Umbilical cord (tissue), 2 donors: ENCODE data around the gene ATN1. TPM values are rescaled to one million over a fixed set of nuclear protein-coding genes. Genes with fewer than 3 reads are reported as not detected.

Source experiments
- DNase-seq: peaks from one replicate; pipeline ENCODE4 v3.0.0-alpha.2; 2015; ENCODE audit warnings: low spot score
- total RNA-seq: library from RNA; depleted of rRNA; stranded (reverse); fragments of >200 nt; gene quantifications from one replicate; pipeline ENCODE4 v1.2.3, GENCODE V29; 2014; ENCODE audit warnings: low replicate concordance; ENCODE audit not compliant: insufficient read depth

Gene ATN1
- total RNA-seq, 1 donor from 2014 or later, result 7.9 TPM

- DNase-seq, result peak; percentile 91
Observed at GRCh38 chr12:6925540-6926279, 2.0 kb upstream of the ATN1 start.

- DNase-seq, result no peak
Observed at GRCh38 chr12:6928022-6928702, 403 bp downstream of the ATN1 start.

- DNase-seq, result no peak
Observed at GRCh38 chr12:6928703-6929407, 1.1 kb downstream of the ATN1 start.

GRCh38 chr12:6929466-6930452, 2.0 kb downstream of the ATN1 start:
- no peak for DNase-seq

DNA sequence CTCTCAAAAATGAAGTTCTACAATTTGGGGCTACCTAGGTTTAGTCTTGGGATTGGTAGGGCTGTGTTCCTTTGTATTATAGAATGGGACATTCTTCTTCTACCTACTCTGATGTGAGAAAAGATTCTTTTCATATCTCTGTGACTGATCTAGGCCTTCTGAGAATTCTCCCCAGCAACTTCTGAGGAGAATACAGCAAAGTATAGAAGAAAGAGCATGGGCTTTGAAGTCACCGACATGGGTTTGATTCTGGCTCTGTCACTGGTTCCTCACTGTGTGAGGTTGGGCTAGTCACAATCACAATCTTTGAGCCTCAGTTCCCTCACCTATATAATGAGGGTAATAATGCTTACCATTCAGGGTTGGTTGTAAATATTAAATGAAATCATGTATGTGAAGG, 5.0 kb downstream of the ATN1 start:
- DNase-seq, result no peak

GRCh38 chr12:6934110-6934509, 6.4 kb downstream of the ATN1 start:
- no peak for DNase-seq

DNA sequence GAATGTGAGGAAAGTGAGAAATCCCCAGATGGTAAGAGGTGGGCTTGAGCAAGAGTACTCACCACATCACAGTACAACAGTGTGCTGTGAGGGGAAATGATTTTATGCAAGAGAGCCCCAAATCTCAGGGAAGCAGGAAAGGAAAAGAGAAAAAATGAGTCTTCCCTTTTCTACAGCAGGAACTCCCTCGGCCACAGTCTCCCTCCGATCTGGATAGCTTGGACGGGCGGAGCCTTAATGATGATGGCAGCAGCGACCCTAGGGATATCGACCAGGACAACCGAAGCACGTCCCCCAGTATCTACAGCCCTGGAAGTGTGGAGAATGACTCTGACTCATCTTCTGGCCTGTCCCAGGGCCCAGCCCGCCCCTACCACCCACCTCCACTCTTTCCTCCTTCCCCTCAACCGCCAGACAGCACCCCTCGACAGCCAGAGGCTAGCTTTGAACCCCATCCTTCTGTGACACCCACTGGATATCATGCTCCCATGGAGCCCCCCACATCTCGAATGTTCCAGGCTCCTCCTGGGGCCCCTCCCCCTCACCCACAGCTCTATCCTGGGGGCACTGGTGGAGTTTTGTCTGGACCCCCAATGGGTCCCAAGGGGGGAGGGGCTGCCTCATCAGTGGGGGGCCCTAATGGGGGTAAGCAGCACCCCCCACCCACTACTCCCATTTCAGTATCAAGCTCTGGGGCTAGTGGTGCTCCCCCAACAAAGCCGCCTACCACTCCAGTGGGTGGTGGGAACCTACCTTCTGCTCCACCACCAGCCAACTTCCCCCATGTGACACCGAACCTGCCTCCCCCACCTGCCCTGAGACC, 7.8 kb downstream of the ATN1 start:
- DNase-seq, result no peak

DNA sequence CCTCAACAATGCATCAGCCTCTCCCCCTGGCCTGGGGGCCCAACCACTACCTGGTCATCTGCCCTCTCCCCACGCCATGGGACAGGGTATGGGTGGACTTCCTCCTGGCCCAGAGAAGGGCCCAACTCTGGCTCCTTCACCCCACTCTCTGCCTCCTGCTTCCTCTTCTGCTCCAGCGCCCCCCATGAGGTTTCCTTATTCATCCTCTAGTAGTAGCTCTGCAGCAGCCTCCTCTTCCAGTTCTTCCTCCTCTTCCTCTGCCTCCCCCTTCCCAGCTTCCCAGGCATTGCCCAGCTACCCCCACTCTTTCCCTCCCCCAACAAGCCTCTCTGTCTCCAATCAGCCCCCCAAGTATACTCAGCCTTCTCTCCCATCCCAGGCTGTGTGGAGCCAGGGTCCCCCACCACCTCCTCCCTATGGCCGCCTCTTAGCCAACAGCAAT, 8.5 kb downstream of the ATN1 start:
- no peak for DNase-seq

DNA sequence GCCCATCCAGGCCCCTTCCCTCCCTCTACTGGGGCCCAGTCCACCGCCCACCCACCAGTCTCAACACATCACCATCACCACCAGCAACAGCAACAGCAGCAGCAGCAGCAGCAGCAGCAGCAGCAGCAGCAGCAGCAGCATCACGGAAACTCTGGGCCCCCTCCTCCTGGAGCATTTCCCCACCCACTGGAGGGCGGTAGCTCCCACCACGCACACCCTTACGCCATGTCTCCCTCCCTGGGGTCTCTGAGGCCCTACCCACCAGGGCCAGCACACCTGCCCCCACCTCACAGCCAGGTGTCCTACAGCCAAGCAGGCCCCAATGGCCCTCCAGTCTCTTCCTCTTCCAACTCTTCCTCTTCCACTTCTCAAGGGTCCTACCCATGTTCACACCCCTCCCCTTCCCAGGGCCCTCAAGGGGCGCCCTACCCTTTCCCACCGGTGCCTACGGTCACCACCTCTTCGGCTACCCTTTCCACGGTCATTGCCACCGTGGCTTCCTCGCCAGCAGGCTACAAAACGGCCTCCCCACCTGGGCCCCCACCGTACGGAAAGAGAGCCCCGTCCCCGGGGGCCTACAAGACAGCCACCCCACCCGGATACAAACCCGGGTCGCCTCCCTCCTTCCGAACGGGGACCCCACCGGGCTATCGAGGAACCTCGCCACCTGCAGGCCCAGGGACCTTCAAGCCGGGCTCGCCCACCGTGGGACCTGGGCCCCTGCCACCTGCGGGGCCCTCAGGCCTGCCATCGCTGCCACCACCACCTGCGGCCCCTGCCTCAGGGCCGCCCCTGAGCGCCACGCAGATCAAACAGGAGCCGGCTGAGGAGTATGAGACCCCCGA, 9.1 kb downstream of the ATN1 start:
- DNase-seq, result no peak

DNA sequence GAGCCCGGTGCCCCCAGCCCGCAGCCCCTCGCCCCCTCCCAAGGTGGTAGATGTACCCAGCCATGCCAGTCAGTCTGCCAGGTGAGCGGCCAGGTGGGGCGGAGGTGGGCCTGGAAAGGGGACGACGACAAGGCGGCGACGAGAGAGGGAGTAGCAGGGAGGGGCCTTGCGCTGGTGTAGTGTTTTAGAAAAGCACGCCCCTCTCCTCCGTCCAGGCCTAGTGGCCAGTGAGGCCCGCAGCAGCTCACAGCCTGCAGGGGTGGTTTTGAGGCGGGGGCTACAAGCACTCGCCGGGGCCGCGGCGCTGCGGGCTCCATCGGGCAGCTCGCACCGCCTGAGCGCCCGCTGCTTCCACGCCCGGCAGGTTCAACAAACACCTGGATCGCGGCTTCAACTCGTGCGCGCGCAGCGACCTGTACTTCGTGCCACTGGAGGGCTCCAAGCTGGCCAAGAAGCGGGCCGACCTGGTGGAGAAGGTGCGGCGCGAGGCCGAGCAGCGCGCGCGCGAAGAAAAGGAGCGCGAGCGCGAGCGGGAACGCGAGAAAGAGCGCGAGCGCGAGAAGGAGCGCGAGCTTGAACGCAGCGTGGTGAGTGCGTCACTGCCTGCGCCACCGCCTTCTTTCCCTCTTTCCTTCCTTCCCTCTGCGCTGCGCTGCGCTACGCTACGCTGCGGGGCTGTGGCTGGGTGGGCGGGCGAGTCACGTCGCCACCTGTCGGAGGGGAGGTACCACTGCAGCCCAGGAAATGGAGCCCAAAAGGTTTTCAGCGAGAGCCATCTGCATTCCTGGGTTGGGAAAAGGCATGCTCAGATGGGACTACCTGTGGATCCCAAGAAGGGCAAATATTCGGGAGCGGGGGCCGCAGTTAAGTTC, 10.0 kb downstream of the ATN1 start:
- peak; percentile 97 for DNase-seq

GRCh38 chr12:6938353-6939190, 10.8 kb downstream of the ATN1 start:
- DNase-seq, result no peak

DNA sequence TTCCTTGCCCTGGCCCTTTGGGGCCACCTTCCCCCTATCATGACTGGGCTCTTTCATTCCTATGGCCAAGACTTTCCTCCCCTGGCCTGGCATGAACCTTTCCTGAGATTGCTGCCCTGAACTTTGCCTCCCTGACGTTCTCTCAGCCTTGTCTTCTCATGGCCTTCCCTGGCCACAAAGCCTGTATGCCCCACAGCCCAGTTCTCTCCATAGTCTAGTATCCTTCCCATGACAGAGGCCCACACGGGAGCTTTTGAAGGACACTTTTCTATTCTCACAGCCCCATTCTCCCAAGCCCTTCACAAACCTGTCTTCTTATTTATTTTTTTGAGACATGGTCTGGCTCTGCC, 11.4 kb downstream of the ATN1 start:
- no peak for DNase-seq

GRCh38 chr12:6941267-6941666, 13.5 kb downstream of the ATN1 start:
- no peak for DNase-seq

- DNase-seq, result no peak
Observed at GRCh38 chr12:6941782-6942181, 14.0 kb downstream of the ATN1 start.

GRCh38 chr12:6942331-6942665, 14.5 kb downstream of the ATN1 start:
- peak; percentile 43 for DNase-seq

- peak; percentile 96 for DNase-seq
Observed at GRCh38 chr12:6943389-6943721, 15.6 kb downstream of the ATN1 start.

DNA sequence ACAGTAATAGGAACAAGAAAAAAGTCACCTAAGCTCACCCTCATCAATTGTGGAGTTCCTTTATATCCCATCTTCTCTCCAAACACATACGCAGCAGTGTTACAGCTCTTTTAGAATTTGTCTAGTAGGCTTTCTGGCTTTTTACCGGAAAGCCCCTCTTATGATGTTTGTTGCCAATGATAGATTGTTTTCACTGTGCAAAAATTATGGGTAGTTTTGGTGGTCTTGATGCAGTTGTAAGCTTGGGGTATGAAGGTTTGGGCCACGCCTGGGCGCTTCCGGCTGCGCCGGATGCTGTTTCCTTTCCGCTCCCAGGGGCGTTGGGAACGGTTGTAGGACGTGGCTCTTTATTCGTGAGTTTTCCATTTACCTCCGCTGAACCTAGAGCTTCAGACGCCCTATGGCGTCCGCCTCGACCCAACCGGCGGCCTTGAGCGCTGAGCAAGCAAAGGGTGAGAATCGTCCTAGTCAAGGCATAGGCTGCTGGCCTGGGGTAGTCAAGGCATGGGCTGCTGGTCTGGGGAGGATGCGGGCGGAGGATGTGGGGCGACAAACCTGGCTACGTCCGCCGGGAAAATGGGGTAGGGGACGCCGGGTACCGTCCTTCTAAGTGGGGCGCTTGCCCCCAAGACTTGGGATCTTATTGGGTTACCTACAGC, 16.1 kb downstream of the ATN1 start, which contains the start of the genes C12orf57 and RNU7-1:
TSS of gene C12orf57 (plus strand) at position 301 of the 659 bp plus-strand sequence. CDS start at position 401, 100 bp downstream.
TSS of gene RNU7-1 (plus strand) at position 95 of the 659 bp plus-strand sequence.
- peak; percentile 96 for DNase-seq
